Measurements from ENCODE around the gene TTC39C.
A peak's percentile ranks its signal among the peaks of the same experiment; 100 is the strongest.

TTC39C gene

GRCh38 chr18:23992089-23992940, 22.2 kb upstream of the TTC39C start:
- DNase-seq: no peak

- no peak for DNase-seq
Observed at GRCh38 chr18:23992941-23993280, 21.6 kb upstream of the TTC39C start.

GRCh38 chr18:23994361-23994902, 20.1 kb upstream of the TTC39C start:
- DNase-seq: no peak

- no peak for DNase-seq
Observed at GRCh38 chr18:23995180-23995579, 19.4 kb upstream of the TTC39C start.

- no peak for DNase-seq
Observed at GRCh38 chr18:23998018-23998417, 16.5 kb upstream of the TTC39C start.

GRCh38 chr18:23998820-23999219, 15.7 kb upstream of the TTC39C start:
- no peak for DNase-seq

GRCh38 chr18:24000613-24001490, 13.7 kb upstream of the TTC39C start:
- no peak for DNase-seq

- no peak for DNase-seq
Observed at GRCh38 chr18:24002479-24002878, 12.1 kb upstream of the TTC39C start.

GRCh38 chr18:24003288-24003687, 11.3 kb upstream of the TTC39C start:
- DNase-seq: no peak

GRCh38 chr18:24003903-24004640, 10.5 kb upstream of the TTC39C start:
- DNase-seq: no peak

GRCh38 chr18:24006712-24007313, 7.7 kb upstream of the TTC39C start:
- DNase-seq: no peak

GRCh38 chr18:24009246-24009645, 5.3 kb upstream of the TTC39C start:
- DNase-seq: no peak

- DNase-seq: no peak
Observed at GRCh38 chr18:24009651-24010333, 4.8 kb upstream of the TTC39C start.

- no peak for DNase-seq
Observed at GRCh38 chr18:24010673-24011072, 3.9 kb upstream of the TTC39C start.

GRCh38 chr18:24011123-24011917, 3.2 kb upstream of the TTC39C start:
- DNase-seq: no peak

- DNase-seq: no peak
Observed at GRCh38 chr18:24013051-24013450, 1.5 kb upstream of the TTC39C start.

- peak; percentile 62 for DNase-seq
Observed at GRCh38 chr18:24014986-24015638, 558 bp downstream of the TTC39C start.

GRCh38 chr18:24015639-24016631, 1.4 kb downstream of the TTC39C start:
- no peak for DNase-seq

GRCh38 chr18:24016643-24017042, 2.1 kb downstream of the TTC39C start:
- DNase-seq: no peak
